K562 (cell line): ENCODE results near the gene KIFC3. TPM values are rescaled to one million over a fixed set of nuclear protein-coding genes. Genes with fewer than 3 reads are reported as not detected.

Source experiments
- CTCF ChIP-seq, 3 experiments: IDR thresholded peaks in 2 of 3; conservative IDR thresholded peaks in 1 of 3; 2 replicates each; pipeline ENCODE4 v1.5.1; 2011 to 2012; ENCODE audit warnings: low read length in 3 of 3, mild to moderate bottlenecking in 3 of 3, control low read depth in 2 of 3, improper control_type of control experiment in 1 of 3, inconsistent platforms in 1 of 3, low read depth in 1 of 3, mixed read lengths in 1 of 3, moderate library complexity in 1 of 3; ENCODE audit not compliant: insufficient read depth in 2 of 3
- polyA plus RNA-seq, 8 experiments: library from polyadenylated mRNA; depleted of rRNA in 4 of 8; stranded (reverse) in 5 of 8; unstranded in 3 of 8; fragments of >200 nt; fragmentation: Nextera tagmentation in 2 of 8; fragmentation: Illumina TruSeq in 1 of 8; extraction: Ambion mirVana in 2 of 8; extraction: Trizol in 1 of 8; gene quantifications; 2 replicates each; pipeline versions ENCODE4 v1.2.1 to v1.2.3, GENCODE V29; 2011 to 2014; ENCODE audit warnings: inconsistent platforms in 1 of 8, missing spikeins in 1 of 8
- total RNA-seq, 7 experiments: library from RNA; depleted of rRNA in 6 of 7; stranded (reverse); fragments of >200 nt in 6 of 7; fragmentation: Illumina TruSeq in 2 of 7; extraction: Trizol in 2 of 7; gene quantifications; 2 replicates each; pipeline versions ENCODE4 v1.2.1 to v1.2.3, GENCODE V29; 2011 to 2021; ENCODE audit warnings: low replicate concordance in 1 of 7
- TF ChIP-seq, protein P1 (sequence below), 2 experiments: fragments of 450-650 bp; formaldehyde crosslinking in 1 of 2; IDR thresholded peaks; 2 replicates each; pipeline versions ENCODE4 v1.4.0 to v1.6.1; 2014 to 2020; ENCODE audit warnings: mild to moderate bottlenecking in 2 of 2, borderline replicate concordance in 1 of 2, low read depth in 1 of 2

The KIFC3 gene
- total and polyA plus RNA-seq, 9 of the 15 experiments (the other 6 are each of a cell fraction or from before 2014, with no cell fraction given): 0.23 to 105 (median 26.2) TPM

GRCh38 chr16:57795431-57795878 lies 6.8 kb downstream of the KIFC3 start (continued):
- TF ChIP-seq, protein P1, sequence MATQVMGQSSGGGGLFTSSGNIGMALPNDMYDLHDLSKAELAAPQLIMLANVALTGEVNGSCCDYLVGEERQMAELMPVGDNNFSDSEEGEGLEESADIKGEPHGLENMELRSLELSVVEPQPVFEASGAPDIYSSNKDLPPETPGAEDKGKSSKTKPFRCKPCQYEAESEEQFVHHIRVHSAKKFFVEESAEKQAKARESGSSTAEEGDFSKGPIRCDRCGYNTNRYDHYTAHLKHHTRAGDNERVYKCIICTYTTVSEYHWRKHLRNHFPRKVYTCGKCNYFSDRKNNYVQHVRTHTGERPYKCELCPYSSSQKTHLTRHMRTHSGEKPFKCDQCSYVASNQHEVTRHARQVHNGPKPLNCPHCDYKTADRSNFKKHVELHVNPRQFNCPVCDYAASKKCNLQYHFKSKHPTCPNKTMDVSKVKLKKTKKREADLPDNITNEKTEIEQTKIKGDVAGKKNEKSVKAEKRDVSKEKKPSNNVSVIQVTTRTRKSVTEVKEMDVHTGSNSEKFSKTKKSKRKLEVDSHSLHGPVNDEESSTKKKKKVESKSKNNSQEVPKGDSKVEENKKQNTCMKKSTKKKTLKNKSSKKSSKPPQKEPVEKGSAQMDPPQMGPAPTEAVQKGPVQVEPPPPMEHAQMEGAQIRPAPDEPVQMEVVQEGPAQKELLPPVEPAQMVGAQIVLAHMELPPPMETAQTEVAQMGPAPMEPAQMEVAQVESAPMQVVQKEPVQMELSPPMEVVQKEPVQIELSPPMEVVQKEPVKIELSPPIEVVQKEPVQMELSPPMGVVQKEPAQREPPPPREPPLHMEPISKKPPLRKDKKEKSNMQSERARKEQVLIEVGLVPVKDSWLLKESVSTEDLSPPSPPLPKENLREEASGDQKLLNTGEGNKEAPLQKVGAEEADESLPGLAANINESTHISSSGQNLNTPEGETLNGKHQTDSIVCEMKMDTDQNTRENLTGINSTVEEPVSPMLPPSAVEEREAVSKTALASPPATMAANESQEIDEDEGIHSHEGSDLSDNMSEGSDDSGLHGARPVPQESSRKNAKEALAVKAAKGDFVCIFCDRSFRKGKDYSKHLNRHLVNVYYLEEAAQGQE (IDR thresholded peaks at IDR 0.05; ENCODE audit: borderline replicate concordance): peak; percentile 25; the same call in 1 of the 2 replicates
- TF ChIP-seq, protein P1 (CRISPR knock-in tag; IDR thresholded peaks at IDR 0.05; ENCODE audit: low read depth): no peak
- peak; percentile 33 to 53 (median 45); a peak in 5 of 6 replicates for TF ChIP-seq CTCF (IDR thresholded peaks at IDR 0.05 in 2 of 3, conservative IDR thresholded peaks at IDR 0.05 in 1 of 3; ENCODE audit: insufficient read depth in 2 of 3, low read depth in 1 of 3, low read length in 3 of 3)
